Measurements from ENCODE around the gene CCDC57.

The CCDC57 gene

DNA sequence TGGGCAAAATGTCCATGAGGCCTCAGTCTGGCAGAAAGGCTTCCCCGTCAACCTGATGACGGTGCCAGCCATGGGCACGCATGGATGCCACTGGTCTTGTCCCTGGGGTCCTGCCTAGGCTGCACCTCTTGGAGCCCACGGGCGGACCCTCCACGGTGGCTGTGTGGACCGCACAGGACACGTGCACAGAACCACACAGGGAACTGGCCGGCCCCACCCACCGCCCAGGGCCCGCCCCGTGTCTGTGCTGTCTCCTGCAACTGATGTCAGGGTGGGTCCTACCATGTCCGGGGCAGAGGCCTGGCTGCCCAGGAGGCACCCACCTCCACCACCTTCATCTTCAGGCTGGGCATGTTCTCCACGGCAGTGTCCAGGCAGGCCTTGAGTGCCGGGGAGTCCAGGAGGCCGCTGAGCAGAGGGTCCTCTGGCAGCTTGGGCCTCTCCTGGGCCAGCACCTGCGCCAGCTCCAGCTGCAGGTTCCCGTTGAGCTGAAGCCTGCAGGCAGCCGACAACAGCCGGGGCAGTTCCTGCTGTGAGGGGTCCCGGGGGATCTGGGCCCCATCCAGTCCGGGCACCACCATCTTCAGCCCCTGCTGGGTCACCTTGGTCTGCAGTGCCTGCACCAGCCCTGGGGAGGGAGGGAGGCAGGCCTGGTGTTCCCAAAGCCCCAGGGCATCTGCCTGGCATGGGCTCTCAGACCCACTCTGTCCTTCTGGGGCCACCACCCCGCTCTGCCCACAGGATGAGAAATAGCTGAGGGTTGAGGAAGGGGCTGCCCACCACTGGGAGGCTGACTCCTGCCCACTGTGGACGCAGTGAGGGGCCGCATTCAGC, 126.5 kb downstream of the CCDC57 start:
- no peaks in the 10 kb centered on the region for H3K9me3 ChIP-seq (ENCODE audit: control insufficient read depth in 5 of 5, low read length in 5 of 5)
- no peak overlapping the region for H3K27ac ChIP-seq (ENCODE audit: low read depth, low read length)
- peaks cover 0 to 99% (median 97%) of the 10 kb centered on the region in 5 donors for H3K36me3 ChIP-seq (ENCODE audit: control insufficient read depth in 5 of 5, insufficient read depth in 5 of 5, low read length in 5 of 5)
- no peak overlapping the region for H3K4me3 ChIP-seq (ENCODE audit: low read depth in 1 of 5, low read length in 5 of 5)
- peaks cover 0 to 72% (median 0%) of the 10 kb centered on the region in 5 donors for H3K4me1 ChIP-seq (ENCODE audit: control insufficient read depth in 5 of 5, insufficient read depth in 5 of 5, low read length in 5 of 5)
- no peaks in the 10 kb centered on the region for H3K27me3 ChIP-seq (ENCODE audit: control insufficient read depth in 5 of 5, insufficient read depth in 4 of 5, low read length in 5 of 5)
- no peak overlapping the region for H3K9ac ChIP-seq (ENCODE audit: low read length in 5 of 5)

DNA sequence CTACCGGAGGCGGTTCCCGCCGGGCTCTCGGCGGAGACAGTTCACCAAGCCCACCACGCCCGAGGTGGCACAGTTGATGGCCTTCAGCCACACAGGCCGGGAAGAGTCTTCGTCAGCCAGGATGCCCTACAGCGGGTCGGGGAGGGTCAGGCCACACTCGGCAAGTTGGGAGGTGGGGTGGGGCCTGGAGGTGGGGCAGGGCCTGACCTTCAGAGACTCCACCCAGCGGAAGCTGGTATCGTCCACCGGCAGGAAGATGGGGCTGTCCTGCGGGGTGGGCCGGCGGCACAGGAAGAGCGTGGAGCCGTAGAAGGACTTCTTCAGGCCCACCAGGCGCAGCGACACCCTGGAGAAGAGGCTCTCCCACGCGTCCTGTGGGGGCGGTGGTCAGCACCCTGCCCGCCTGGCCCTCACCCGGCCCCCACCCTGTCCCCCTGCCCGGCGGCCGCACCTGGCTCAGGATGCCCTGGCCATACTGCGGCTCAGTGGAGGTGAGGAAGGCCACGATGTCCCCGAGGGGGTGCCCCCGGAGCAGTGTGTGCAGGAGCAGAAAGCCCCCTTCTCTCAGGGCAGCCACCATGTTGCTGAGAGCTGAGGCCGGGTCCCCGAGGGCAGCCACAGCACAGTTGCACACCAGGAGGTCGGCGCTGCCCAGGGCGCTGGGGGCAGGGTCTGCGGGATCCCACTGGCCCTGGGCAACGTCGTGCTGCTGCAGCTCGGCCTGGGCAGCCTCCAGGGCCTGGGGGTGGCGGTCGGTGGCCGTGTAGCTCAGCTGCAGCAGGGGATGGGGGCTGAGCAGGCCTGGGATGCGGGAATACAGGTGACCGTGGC, 127.4 kb downstream of the CCDC57 start:
- H3K27me3 ChIP-seq (ENCODE audit: control insufficient read depth in 5 of 5, insufficient read depth in 4 of 5, low read length in 5 of 5), result no peaks in the 10 kb centered on the region
- peaks cover 0 to 100% (median 99%) of the 10 kb centered on the region in 5 donors for H3K36me3 ChIP-seq (ENCODE audit: control insufficient read depth in 5 of 5, insufficient read depth in 5 of 5, low read length in 5 of 5)
- H3K4me3 ChIP-seq (ENCODE audit: low read depth in 1 of 5, low read length in 5 of 5), result no peak overlapping the region

DNA sequence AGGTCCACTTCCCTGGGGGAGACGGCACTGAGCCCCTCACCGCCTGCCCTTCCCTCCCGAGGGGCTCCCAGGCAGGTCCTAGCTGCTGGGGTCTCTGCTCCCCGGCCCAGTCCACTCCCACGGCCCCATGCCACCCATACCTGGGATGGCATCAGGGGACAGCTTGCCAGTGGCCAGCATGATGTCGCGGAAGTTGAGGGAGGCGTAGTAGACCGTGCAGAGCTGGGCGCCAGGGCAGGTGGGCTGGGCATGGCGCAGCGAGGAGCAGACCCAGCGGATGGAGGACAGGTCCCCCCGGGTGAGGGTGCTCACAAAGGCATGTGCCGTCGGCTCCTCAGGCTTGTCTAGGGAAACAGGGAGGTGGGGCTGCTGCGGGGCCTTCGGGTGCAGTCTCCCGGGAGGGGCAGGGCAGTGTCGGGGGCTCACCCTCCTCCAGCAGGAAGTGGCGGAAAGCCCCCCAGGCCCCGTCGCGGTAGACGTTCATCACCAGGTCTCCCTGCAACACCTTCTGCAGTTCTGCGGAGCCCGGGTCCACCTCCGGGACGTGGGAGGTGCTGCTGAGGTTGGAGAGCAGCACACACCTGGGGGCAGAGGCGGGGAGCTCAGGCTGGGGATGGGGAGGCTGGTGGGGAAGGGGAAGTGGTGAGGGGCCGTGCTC, 128.1 kb downstream of the CCDC57 start:
- H3K4me3 ChIP-seq (ENCODE audit: low read depth in 1 of 5, low read length in 5 of 5), result no peak overlapping the region
- no peak overlapping the region for H3K27ac ChIP-seq (ENCODE audit: low read depth, low read length)
- peaks cover 0 to 100% (median 98%) of the 10 kb centered on the region in 5 donors for H3K36me3 ChIP-seq (ENCODE audit: control insufficient read depth in 5 of 5, insufficient read depth in 5 of 5, low read length in 5 of 5)
- no peaks in the 10 kb centered on the region for H3K27me3 ChIP-seq (ENCODE audit: control insufficient read depth in 5 of 5, insufficient read depth in 4 of 5, low read length in 5 of 5)
- no peak overlapping the region for H3K9ac ChIP-seq (ENCODE audit: low read length in 5 of 5)
- no peaks in the 10 kb centered on the region for H3K9me3 ChIP-seq (ENCODE audit: control insufficient read depth in 5 of 5, low read length in 5 of 5)
- H3K4me1 ChIP-seq (ENCODE audit: control insufficient read depth in 5 of 5, insufficient read depth in 5 of 5, low read length in 5 of 5), result peaks cover 0 to 56% (median 0%) of the 10 kb centered on the region in 5 donors

More for the DNA sequence above, 127.4 kb downstream of the CCDC57 start:
- Histone ChIP-seq H3K27ac (ENCODE audit: low read depth, low read length) (no peak overlapping the region), H3K9me3 (ENCODE audit: control insufficient read depth in 5 of 5, low read length in 5 of 5) (no peaks in the 10 kb centered on the region), H3K4me1 (ENCODE audit: control insufficient read depth in 5 of 5, insufficient read depth in 5 of 5, low read length in 5 of 5) (peaks cover 0 to 63% (median 0%) of the 10 kb centered on the region in 5 donors), H3K9ac (ENCODE audit: low read length in 5 of 5) (no peak overlapping the region)

DNA sequence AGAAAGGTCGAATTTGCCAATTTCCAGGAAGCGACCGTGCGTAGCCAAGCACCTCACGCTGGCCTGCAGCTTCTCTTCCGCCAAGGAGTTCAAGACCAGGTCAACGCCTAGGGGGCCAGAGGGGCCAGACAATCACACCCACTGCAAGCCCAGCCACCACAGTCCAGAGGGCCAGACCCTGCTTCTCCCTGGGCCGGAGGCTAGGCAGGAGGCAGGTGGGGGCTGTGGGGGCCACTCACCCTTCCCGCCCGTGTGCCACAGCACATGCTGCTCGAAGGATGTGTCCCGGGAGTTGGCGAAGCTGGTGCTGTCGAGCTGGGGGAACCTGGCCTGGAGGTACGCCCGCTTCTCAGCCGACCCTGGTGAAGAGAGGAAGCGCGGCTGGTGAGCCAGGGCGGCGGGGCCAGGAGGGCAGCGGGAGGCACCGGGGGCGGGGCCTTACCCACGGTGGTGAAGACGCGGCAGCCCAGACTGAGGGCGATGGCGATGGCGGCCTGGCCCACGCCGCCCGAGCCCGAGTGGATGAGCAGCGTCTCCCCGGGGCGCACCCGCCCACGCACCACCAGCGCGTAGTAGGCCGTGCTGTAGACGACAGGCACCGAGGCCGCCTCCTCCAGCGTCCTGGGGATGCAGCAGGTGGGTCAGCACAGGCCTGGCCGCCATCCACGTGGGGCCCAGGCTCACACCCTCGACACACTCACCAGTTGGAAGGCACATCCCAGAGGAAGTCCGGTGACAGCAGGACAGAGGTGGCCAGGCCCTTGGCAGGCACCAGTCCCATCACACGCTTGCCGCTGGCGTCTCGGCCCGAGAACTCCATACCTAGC, 128.9 kb downstream of the CCDC57 start:
- H3K4me1 ChIP-seq (ENCODE audit: control insufficient read depth in 5 of 5, insufficient read depth in 5 of 5, low read length in 5 of 5), result peaks cover 0 to 48% (median 0%) of the 10 kb centered on the region in 5 donors
- no peak overlapping the region for H3K9ac ChIP-seq (ENCODE audit: low read length in 5 of 5)
- no peaks in the 10 kb centered on the region for H3K9me3 ChIP-seq (ENCODE audit: control insufficient read depth in 5 of 5, low read length in 5 of 5)
- no peak overlapping the region for H3K27ac ChIP-seq (ENCODE audit: low read depth, low read length)
- H3K27me3 ChIP-seq (ENCODE audit: control insufficient read depth in 5 of 5, insufficient read depth in 4 of 5, low read length in 5 of 5), result no peaks in the 10 kb centered on the region
- H3K36me3 ChIP-seq (ENCODE audit: control insufficient read depth in 5 of 5, insufficient read depth in 5 of 5, low read length in 5 of 5), result peaks cover 0 to 98% (median 96%) of the 10 kb centered on the region in 5 donors
- H3K4me3 ChIP-seq (ENCODE audit: low read depth in 1 of 5, low read length in 5 of 5), result no peak overlapping the region

DNA sequence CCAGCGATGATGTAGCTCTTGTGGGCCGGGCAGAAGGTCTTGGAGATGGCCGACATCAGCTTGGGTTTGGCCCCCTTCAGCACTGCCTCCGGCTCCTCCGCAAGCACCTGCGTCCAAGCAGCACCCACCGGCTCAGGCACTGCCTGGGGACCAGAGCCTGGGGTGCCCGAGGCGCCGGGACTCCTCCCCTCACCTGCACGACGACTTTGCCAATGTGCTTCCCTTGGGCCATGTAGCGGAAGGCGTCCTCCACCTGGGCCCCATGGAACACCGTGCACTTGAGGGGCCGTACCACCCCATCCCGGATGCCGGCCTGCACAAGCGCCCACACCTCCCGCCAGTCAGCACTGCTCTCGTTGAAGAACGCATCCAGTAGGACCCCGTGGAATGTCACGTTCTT, 129.6 kb downstream of the CCDC57 start:
- H3K4me3 ChIP-seq (ENCODE audit: low read depth in 1 of 5, low read length in 5 of 5), result no peak overlapping the region
- H3K36me3 ChIP-seq (ENCODE audit: control insufficient read depth in 5 of 5, insufficient read depth in 5 of 5, low read length in 5 of 5), result peaks cover 0 to 94% (median 88%) of the 10 kb centered on the region in 5 donors
- no peaks in the 10 kb centered on the region for H3K27me3 ChIP-seq (ENCODE audit: control insufficient read depth in 5 of 5, insufficient read depth in 4 of 5, low read length in 5 of 5)
- no peaks in the 10 kb centered on the region for H3K9me3 ChIP-seq (ENCODE audit: control insufficient read depth in 5 of 5, low read length in 5 of 5)
- peaks cover 0 to 41% (median 7%) of the 10 kb centered on the region in 5 donors for H3K4me1 ChIP-seq (ENCODE audit: control insufficient read depth in 5 of 5, insufficient read depth in 5 of 5, low read length in 5 of 5)
- no peak overlapping the region for H3K27ac ChIP-seq (ENCODE audit: low read depth, low read length)
- H3K9ac ChIP-seq (ENCODE audit: low read length in 5 of 5), result no peak overlapping the region

DNA sequence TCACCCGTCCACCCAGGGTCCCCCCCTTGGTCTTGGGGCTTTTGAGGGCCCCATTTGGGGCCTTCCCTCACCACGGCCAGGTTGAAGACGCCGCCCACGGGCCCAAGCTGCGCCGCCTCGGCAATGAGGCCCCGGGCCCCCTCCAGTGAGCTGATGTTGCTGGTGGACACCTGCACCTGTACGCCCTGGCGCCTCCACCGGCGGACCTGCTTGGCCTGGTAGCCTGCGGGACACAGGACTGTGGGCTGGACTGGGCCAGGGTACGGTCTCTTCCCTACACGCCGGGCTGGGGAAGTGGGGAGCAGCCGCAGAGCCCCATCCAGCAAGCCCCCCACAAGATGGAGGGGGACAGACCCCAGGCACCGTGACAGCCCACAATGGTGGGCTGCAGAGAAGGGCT, 130.2 kb downstream of the CCDC57 start:
- Histone ChIP-seq H3K9ac (ENCODE audit: low read length in 5 of 5) (no peak overlapping the region), H3K9me3 (ENCODE audit: control insufficient read depth in 5 of 5, low read length in 5 of 5) (no peaks in the 10 kb centered on the region), H3K4me3 (ENCODE audit: low read depth in 1 of 5, low read length in 5 of 5) (no peak overlapping the region), H3K27me3 (ENCODE audit: control insufficient read depth in 5 of 5, insufficient read depth in 4 of 5, low read length in 5 of 5) (no peaks in the 10 kb centered on the region), H3K27ac (ENCODE audit: low read depth, low read length) (no peak overlapping the region), H3K4me1 (ENCODE audit: control insufficient read depth in 5 of 5, insufficient read depth in 5 of 5, low read length in 5 of 5) (peaks cover 0 to 35% (median 7%) of the 10 kb centered on the region in 5 donors), H3K36me3 (ENCODE audit: control insufficient read depth in 5 of 5, insufficient read depth in 5 of 5, low read length in 5 of 5) (peaks cover 0 to 91% (median 83%) of the 10 kb centered on the region in 5 donors)

DNA sequence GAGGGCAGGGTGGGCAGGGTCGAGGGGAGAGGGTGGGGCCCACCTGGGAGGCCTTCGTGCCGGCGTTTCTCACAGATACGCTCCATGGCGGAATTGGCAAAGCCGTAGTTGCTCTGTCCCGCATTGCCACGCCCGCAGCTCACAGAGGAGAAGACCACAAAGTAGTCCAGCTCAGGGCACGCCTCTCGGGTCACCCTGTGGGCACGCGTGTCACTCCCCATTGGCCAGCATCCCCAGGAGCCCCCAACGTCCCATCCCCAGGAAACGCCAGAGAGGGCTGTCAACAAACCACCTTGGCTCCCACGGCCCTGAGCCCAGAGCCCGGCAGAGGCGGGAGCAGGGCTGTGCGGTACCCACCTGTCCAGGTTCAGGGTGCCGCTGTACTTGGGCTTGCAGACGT, 130.7 kb downstream of the CCDC57 start:
- Histone ChIP-seq H3K36me3 (ENCODE audit: control insufficient read depth in 5 of 5, insufficient read depth in 5 of 5, low read length in 5 of 5) (peaks cover 0 to 86% (median 79%) of the 10 kb centered on the region in 5 donors), H3K4me3 (ENCODE audit: low read depth in 1 of 5, low read length in 5 of 5) (no peak overlapping the region), H3K4me1 (ENCODE audit: control insufficient read depth in 5 of 5, insufficient read depth in 5 of 5, low read length in 5 of 5) (peaks cover 0 to 32% (median 7%) of the 10 kb centered on the region in 5 donors), H3K9me3 (ENCODE audit: control insufficient read depth in 5 of 5, low read length in 5 of 5) (no peaks in the 10 kb centered on the region), H3K9ac (ENCODE audit: low read length in 5 of 5) (no peak overlapping the region), H3K27me3 (ENCODE audit: control insufficient read depth in 5 of 5, insufficient read depth in 4 of 5, low read length in 5 of 5) (no peaks in the 10 kb centered on the region), H3K27ac (ENCODE audit: low read depth, low read length) (no peak overlapping the region)

DNA sequence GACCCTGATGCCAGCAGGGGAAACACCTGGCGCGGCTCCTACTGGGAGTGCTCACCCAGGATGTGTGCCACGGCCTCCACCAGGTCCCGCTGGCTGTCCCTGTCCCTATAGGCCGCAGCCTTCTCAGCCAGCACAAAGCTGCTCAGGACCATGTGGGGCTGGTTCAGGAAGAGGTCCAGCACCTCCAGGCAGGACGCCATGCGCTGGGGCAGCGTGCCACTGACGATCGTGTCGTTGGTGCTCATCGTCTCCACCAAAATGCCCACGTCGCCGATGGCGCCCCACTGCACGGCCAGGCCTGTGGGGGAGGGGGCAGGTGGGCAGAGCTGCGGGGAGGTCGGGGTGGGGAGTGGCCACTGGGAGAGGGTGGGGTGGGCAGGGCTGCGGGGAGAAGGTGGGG, 131.1 kb downstream of the CCDC57 start:
- Histone ChIP-seq H3K27ac (ENCODE audit: low read depth, low read length) (no peak overlapping the region), H3K4me3 (ENCODE audit: low read depth in 1 of 5, low read length in 5 of 5) (no peak overlapping the region), H3K27me3 (ENCODE audit: control insufficient read depth in 5 of 5, insufficient read depth in 4 of 5, low read length in 5 of 5) (no peaks in the 10 kb centered on the region), H3K9me3 (ENCODE audit: control insufficient read depth in 5 of 5, low read length in 5 of 5) (no peaks in the 10 kb centered on the region), H3K36me3 (ENCODE audit: control insufficient read depth in 5 of 5, insufficient read depth in 5 of 5, low read length in 5 of 5) (peaks cover 0 to 82% (median 75%) of the 10 kb centered on the region in 5 donors), H3K9ac (ENCODE audit: low read length in 5 of 5) (no peak overlapping the region), H3K4me1 (ENCODE audit: control insufficient read depth in 5 of 5, insufficient read depth in 5 of 5, low read length in 5 of 5) (peaks cover 0 to 28% (median 7%) of the 10 kb centered on the region in 5 donors)

DNA sequence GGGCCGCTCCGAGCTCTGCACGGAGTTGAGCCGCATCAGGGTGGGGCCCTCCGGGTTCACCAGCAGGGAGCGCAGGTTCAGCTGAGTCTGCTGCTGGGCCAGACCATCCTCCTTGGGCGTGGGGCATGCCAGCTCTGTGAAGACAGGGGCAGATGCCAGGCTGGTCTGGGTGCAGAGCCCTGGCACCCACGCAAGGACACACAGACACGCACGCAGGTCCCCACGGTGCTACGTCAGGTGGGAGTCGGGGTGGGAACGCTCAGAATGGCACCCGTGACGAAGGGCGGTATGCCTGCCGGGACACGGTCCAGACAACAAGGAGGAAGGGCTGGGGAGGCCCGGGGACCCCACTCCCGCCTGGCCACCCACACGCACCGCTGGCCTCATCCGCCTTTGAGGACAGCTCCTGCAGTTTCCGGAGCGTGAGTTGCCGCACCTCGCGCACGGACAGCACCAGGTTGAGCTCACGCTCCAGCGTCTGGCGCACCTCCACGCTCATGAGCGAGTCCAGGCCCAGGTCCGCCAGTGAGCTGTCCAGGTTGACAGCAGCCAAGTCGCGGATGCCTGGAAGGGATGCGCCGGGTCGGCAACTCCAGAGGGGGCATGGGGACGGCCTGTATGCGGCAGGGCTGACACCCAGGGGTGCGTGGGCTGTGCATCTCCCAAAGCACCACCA, 131.7 kb downstream of the CCDC57 start:
- no peak overlapping the region for H3K27ac ChIP-seq (ENCODE audit: low read depth, low read length)
- no peak overlapping the region for H3K4me3 ChIP-seq (ENCODE audit: low read depth in 1 of 5, low read length in 5 of 5)
- no peak overlapping the region for H3K9ac ChIP-seq (ENCODE audit: low read length in 5 of 5)
- peaks cover 0 to 24% (median 7%) of the 10 kb centered on the region in 5 donors for H3K4me1 ChIP-seq (ENCODE audit: control insufficient read depth in 5 of 5, insufficient read depth in 5 of 5, low read length in 5 of 5)
- peaks cover 0 to 75% (median 68%) of the 10 kb centered on the region in 5 donors for H3K36me3 ChIP-seq (ENCODE audit: control insufficient read depth in 5 of 5, insufficient read depth in 5 of 5, low read length in 5 of 5)
- no peaks in the 10 kb centered on the region for H3K27me3 ChIP-seq (ENCODE audit: control insufficient read depth in 5 of 5, insufficient read depth in 4 of 5, low read length in 5 of 5)
- no peaks in the 10 kb centered on the region for H3K9me3 ChIP-seq (ENCODE audit: control insufficient read depth in 5 of 5, low read length in 5 of 5)

Measured in subcutaneous abdominal adipose tissue (tissue), 5 donors.